GM12875 (cell line): ENCODE measurements around the gene TMEM30B.

ENCODE experiments used
- H3K4me3 ChIP-seq: one replicate; pipeline ENCODE4 v1.5.1; 2011; ENCODE audit warnings: low read depth, low read length, control low read depth
- TF ChIP-seq, protein P1 (sequence below): IDR thresholded peaks from 2 replicates; pipeline ENCODE4 v1.5.1; 2011; ENCODE audit warnings: low read depth, mild to moderate bottlenecking, control low read depth, inconsistent platforms, low read length, moderate library complexity, borderline replicate concordance; ENCODE audit not compliant: insufficient read depth

The TMEM30B gene, protein sequence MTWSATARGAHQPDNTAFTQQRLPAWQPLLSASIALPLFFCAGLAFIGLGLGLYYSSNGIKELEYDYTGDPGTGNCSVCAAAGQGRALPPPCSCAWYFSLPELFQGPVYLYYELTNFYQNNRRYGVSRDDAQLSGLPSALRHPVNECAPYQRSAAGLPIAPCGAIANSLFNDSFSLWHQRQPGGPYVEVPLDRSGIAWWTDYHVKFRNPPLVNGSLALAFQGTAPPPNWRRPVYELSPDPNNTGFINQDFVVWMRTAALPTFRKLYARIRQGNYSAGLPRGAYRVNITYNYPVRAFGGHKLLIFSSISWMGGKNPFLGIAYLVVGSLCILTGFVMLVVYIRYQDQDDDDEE

DNA sequence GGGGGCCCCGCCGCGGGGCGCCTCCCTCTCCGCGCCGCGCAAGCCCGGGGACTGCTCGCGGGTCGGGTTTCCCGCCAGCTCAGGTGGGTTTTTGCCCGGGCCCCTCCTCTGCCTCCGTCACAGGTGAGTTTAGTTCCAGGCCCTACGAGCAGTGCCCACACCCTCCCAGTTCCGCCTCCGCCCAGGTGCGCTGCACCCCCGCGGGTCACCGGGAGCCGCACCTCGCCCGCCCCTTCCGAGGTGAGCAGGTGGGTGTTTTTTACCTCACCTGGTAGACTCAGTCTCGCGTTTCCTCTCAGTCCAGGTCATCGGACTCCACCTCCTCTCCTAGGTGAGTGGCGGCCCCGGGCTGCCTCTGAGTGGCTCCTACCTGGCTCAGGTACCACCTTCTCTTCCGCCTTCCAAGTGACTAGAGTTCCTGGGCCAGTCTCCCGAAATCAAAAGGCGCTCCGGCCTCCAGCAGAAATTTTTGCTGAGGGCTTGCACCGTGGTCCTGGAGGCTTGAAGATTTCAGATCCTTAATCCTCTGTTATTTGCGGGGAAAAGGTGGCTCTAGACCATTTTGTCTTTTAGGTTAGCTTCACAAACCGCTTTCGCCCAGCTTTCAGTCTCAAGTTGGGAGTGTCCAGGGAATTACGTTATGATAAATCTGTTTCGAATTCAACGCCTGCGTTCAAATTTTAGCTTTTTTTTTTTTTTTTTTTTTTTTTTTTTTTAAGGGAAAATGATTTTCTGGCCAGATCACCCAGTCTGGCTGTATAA is at the start of gene TMEM30B:
Gene TMEM30B (minus strand): TSS at position 153 of the 762 bp plus-strand sequence. CDS start 191 bp downstream, outside the sequence.
- TF ChIP-seq, protein P1, sequence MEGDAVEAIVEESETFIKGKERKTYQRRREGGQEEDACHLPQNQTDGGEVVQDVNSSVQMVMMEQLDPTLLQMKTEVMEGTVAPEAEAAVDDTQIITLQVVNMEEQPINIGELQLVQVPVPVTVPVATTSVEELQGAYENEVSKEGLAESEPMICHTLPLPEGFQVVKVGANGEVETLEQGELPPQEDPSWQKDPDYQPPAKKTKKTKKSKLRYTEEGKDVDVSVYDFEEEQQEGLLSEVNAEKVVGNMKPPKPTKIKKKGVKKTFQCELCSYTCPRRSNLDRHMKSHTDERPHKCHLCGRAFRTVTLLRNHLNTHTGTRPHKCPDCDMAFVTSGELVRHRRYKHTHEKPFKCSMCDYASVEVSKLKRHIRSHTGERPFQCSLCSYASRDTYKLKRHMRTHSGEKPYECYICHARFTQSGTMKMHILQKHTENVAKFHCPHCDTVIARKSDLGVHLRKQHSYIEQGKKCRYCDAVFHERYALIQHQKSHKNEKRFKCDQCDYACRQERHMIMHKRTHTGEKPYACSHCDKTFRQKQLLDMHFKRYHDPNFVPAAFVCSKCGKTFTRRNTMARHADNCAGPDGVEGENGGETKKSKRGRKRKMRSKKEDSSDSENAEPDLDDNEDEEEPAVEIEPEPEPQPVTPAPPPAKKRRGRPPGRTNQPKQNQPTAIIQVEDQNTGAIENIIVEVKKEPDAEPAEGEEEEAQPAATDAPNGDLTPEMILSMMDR, result no peak
- peak within 1 kb of the TSS; percentile 48 for H3K4me3 ChIP-seq

DNA sequence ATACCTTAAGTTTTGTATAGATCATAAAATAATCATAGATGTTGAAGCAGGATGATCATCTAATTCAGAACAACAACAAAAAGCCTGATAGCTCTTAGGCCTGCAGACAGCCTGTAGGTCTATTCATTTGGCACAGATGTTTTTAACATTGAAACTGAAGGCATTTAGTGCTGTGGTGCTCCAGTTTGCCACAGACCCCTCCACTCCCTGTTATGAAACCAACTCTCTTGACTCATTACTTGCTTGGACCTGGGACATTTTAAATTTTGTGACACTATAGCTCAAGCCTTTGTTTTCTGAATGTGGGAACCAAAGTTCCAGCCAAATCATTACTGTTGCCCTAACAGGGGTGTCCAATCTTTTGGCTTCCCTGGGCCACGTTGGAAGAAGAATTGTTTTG is 49.4 kb upstream of the TMEM30B start:
- H3K4me3 ChIP-seq, result no peak overlapping the region
- TF ChIP-seq, protein P1, result no peak

DNA sequence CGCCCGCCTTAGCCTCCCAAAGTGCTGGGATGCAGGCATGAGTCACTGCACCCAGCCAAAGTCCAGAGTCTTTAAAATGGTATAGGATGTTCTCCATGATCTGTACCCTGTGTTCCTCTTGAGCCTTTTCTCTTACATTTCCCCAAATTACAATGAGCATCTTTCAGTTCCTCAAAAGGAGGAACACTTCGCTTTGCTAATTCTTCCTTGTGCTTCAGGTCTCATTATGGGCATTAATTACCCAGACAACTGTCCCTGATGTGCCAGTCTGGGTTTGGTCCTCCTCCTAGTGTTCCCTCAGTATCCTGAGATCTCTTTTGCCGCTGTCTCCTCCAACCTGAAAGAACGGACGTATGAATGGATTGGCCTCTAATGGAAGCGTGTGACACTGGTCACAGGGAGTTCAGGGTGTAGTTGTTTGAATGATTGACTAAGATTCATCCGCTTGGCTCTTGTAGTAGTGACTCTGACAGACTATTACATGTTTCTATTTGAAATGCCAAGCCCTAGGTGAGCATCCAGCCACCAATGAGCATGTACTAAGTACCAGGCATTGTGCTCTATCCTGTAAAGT is 48.4 kb upstream of the TMEM30B start:
- no peak overlapping the region for H3K4me3 ChIP-seq
- TF ChIP-seq, protein P1, result no peak

DNA sequence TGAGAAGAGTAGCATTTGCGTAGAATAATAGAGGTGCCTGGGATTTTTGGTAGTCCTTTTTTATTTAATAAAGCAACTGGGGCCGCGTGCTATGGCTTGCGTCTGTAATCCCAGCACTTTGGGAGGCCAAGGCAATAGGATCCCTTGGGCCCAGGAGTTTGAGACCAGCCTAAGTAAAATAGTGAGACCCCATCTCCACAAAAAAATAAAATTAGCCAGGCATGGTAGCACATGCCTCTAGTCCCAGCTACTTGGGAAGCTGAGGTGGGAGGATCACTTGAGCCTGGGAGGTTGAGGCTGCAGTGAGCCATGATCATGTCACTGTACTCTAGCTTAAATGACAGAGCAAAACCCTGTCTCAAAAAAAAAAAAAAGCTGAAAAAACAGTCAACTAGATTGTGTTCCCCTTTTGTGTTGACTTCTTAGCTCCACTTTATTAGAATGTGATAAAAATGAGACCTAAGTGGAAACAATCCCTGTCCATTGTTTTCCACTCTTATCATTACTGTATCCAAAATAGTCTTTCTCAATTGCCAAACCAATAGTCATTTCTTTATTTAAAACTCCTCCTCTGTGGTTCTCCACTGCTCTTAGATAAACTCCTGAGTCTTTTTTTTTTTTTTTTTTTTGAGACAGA is 47.6 kb upstream of the TMEM30B start:
- TF ChIP-seq, protein P1, result no peak
- no peak overlapping the region for H3K4me3 ChIP-seq

DNA sequence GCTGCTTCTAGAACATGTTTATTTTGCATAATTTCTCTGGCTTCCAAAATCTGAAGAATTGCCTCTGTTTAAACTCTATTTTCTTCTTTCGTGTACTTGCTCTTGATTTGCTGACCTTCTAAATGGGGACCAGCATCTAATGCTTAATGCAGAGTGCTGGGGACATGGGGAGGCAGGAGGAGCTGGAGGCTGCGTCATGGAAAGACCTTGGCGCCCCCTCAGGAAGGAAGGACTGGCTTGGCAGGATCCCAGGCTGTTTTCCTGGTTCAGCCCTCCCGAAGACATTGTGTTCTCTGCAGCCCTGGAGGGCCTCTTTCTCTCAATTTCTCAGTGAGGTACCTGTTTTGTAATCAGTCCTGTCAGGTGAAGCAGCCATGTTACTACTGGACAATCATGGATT is 45.7 kb upstream of the TMEM30B start:
- H3K4me3 ChIP-seq, result no peak overlapping the region
- TF ChIP-seq, protein P1, result no peak

DNA sequence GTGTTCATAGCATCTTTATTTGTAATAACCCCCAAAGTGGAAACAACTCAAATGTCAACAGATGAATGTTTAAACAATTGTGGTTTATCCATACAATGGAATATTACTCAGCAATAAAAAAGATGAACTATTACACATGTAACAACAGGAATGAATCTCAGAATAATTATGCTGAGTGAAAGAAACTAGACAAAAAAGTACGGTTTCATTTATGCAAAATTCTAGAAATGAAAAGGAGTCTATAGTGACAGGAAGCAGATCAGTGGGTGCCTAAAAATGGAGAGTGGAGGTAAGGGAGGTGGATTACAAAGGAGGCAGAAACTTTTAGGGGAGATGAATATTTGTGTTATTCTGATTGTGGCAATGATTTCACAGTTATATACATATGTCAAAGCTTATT is 45.0 kb upstream of the TMEM30B start:
- H3K4me3 ChIP-seq, result no peak overlapping the region
- TF ChIP-seq, protein P1, result no peak
